ENCODE results near the gene STAT5B.
"Not testable (repeated sequence)": the region's sequence is repeated elsewhere in the genome, so short reads cannot be mapped to it uniquely, and the experiment has no call there.

DNA sequence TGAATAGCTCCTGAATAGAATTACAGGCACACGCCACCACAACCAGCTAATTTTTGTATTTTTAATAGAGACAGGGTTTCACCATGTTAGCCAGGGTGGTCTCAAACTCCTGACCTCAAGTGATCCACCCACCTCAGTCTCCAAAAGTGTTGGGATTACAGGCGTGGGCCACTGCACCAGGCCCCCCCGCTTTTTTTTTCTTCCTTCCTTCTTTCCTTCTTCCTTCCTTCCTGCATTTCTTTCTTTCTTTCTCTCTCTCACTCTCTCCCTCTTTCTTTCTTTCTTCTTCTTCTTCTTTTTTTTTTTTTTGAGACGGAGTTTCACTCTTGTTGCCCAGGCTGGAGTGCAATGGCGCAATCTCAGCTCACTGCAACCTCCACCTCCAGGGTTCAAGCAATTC, 90.0 kb downstream of the STAT5B start:
- TF ChIP-seq CTCF, POLR2A (IDR thresholded peaks at IDR 0.05): not testable (repeated sequence)

Data from thyroid gland (tissue), 4 donors.